HG02588 (cell line): Measurements from ENCODE around the gene PIM3.

Experiments
- ATAC-seq: cut with Tn5 transposase; IDR thresholded peaks from one replicate; pipeline ENCODE4 v1.9.1; 2021; ENCODE audit warnings: mild to moderate bottlenecking, moderate library complexity; ENCODE audit not compliant: unreplicated experiment

Gene PIM3

GRCh38 chr22:49927483-49928184 is 32.9 kb upstream of the PIM3 start:
- ATAC-seq, result no peak

GRCh38 chr22:49928185-49928495 is 32.4 kb upstream of the PIM3 start:
- no peak for ATAC-seq

- ATAC-seq, result no peak
Measured at GRCh38 chr22:49928555-49929210, 31.9 kb upstream of the PIM3 start.

- peak; percentile 44 for ATAC-seq
Measured at GRCh38 chr22:49929211-49929979, 31.2 kb upstream of the PIM3 start.

- no peak for ATAC-seq
Measured at GRCh38 chr22:49929994-49930575, 30.5 kb upstream of the PIM3 start.

- ATAC-seq, result no peak
Measured at GRCh38 chr22:49930596-49931412, 29.8 kb upstream of the PIM3 start.

GRCh38 chr22:49933236-49934159 is 27.1 kb upstream of the PIM3 start:
- ATAC-seq, result no peak

GRCh38 chr22:49934160-49934890 is 26.2 kb upstream of the PIM3 start:
- no peak for ATAC-seq

GRCh38 chr22:49934891-49935557 is 25.5 kb upstream of the PIM3 start:
- no peak for ATAC-seq

- ATAC-seq, result no peak
Measured at GRCh38 chr22:49935561-49935960, 25.0 kb upstream of the PIM3 start.

GRCh38 chr22:49936018-49936972 is 24.3 kb upstream of the PIM3 start:
- peak; percentile 52 for ATAC-seq

GRCh38 chr22:49936973-49937757 is 23.4 kb upstream of the PIM3 start:
- no peak for ATAC-seq

GRCh38 chr22:49937758-49938564 is 22.6 kb upstream of the PIM3 start:
- no peak for ATAC-seq

- ATAC-seq, result no peak
Measured at GRCh38 chr22:49938565-49939136, 21.9 kb upstream of the PIM3 start.

- ATAC-seq, result no peak
Measured at GRCh38 chr22:49941507-49942316, 18.9 kb upstream of the PIM3 start.
